ACC112 (cell line): ENCODE measurements around the gene CTDSPL2.
"Not testable (repeated sequence)": the region's sequence is repeated elsewhere in the genome, so short reads cannot be mapped to it uniquely, and the experiment has no call there.

Experiments
- H2AFZ ChIP-seq: fragments of 200-600 bp; sonication (generic); one replicate; pipeline ENCODE4 v1.6.0; 2017; ENCODE audit warnings: antibody characterized with exemption, low read length; ENCODE audit not compliant: unreplicated experiment
- H3K27ac ChIP-seq: fragments of 200-600 bp; sonication (generic); 2 replicates; pipeline ENCODE4 v1.5.1; 2014; ENCODE audit warnings: low read depth, mild to moderate bottlenecking, antibody characterized with exemption, low read length, moderate library complexity
- H3K27me3 ChIP-seq: fragments of 200-600 bp; sonication (generic); 2 replicates; pipeline ENCODE4 v1.6.1; 2014; ENCODE audit warnings: mild to moderate bottlenecking, antibody characterized with exemption, low read length, moderate library complexity, mixed read lengths; ENCODE audit not compliant: insufficient read depth
- H3K36me3 ChIP-seq: fragments of 200-600 bp; sonication (generic); 2 replicates; pipeline ENCODE4 v1.6.1; 2016; ENCODE audit warnings: mild to moderate bottlenecking, antibody characterized with exemption, low read length, moderate library complexity, mixed read lengths; ENCODE audit not compliant: insufficient read depth
- H3K4me1 ChIP-seq: fragments of 200-600 bp; sonication (generic); one replicate; pipeline ENCODE4 v1.6.1; 2016; ENCODE audit warnings: low read length, mixed read lengths; ENCODE audit not compliant: insufficient read depth, unreplicated experiment, control insufficient read depth
- H3K4me3 ChIP-seq: fragments of 200-600 bp; sonication (generic); 2 replicates; pipeline ENCODE4 v1.5.1; 2014; ENCODE audit warnings: mild to moderate bottlenecking, low read depth, low read length
- H3K79me2 ChIP-seq: fragments of 200-600 bp; sonication (generic); one replicate; pipeline ENCODE4 v1.6.0; 2016; ENCODE audit warnings: low read length; ENCODE audit not compliant: control insufficient read depth, unreplicated experiment, insufficient read depth

CTDSPL2 gene

DNA sequence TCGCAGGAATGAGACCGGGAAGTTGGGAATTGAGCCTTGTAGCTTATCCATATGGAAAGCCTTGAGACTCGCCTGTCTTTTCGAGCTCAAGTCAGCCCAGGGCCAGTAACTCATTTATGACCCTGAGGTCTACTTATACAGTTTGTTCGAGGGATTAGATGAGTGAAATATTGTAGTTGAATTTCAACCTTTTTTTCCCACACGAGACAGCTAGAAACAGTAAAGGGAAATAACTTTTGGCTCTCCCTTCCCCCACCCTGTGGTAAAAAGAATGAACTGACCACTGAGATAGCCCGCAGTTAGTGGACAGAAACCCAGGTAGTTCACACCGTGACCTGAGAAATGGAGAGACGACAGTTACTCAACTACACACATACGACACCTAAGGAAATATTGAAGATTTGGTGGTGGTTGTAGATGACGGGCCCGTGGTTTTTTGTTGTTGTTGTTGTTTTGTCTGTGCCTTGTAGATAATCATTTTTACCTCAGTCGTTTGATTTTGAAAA lies 110.4 kb downstream of the CTDSPL2 start:
- Histone ChIP-seq H3K27me3 (no peaks in the 10 kb centered on the region), H3K4me3 (peak overlapping the region; percentile 87), H3K27ac (peak overlapping the region; percentile 90), H3K36me3 (peaks cover 12% of the 10 kb centered on the region), H3K79me2 (peaks cover 67% of the 10 kb centered on the region), H3K4me1 (peaks cover 44% of the 10 kb centered on the region), H2AFZ (peak overlapping the region; percentile 67)

DNA sequence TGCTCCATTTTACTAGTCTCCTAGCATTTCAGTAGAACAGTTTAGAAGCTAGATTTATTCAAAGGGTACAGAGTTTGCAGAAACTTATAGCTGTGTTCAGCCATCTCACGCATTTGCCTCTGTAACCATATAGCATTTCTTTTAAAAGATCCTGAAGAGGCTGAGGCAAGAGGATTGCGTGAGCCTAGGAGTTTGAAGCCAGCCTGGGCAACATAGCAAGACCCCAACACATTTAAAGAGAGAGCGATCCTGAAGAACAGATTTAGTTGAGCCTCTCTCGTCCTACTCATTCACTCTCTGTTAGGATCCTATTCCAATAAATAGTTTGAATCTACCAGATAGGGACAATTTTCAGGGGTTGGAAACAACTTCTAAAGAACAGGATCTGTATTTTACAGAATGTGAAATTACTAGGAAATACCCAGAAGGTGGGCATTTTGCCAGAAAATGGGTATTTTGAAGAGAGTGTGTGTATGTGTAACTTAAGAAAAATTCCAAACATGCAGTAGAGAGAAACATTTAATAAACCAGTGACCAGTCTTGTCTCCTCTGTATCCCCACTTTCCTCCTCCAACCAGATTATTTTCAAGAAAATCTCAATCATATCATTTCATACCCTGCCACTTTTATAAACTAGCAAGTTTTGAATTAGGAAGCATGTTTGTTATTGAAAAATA lies 114.0 kb downstream of the CTDSPL2 start:
- H2AFZ ChIP-seq, result no peak overlapping the region
- H3K27ac ChIP-seq, result peak overlapping the region; percentile 34
- peak overlapping the region; percentile 28 for H3K4me3 ChIP-seq
- peaks cover 15% of the 10 kb centered on the region for H3K36me3 ChIP-seq
- H3K27me3 ChIP-seq, result no peaks in the 10 kb centered on the region
- peaks cover 80% of the 10 kb centered on the region for H3K79me2 ChIP-seq
- H3K4me1 ChIP-seq, result peaks cover 45% of the 10 kb centered on the region

- Histone ChIP-seq H3K4me1 (peaks cover 46% of the 10 kb centered on the region), H3K36me3 (peaks cover 15% of the 10 kb centered on the region), H3K27ac (no peak overlapping the region), H3K27me3 (no peaks in the 10 kb centered on the region), H3K4me3 (no peak overlapping the region), H3K79me2 (peaks cover 84% of the 10 kb centered on the region), H2AFZ (no peak overlapping the region)
Observed at GRCh38 chr15:44542596-44542995, 115.2 kb downstream of the CTDSPL2 start.

DNA sequence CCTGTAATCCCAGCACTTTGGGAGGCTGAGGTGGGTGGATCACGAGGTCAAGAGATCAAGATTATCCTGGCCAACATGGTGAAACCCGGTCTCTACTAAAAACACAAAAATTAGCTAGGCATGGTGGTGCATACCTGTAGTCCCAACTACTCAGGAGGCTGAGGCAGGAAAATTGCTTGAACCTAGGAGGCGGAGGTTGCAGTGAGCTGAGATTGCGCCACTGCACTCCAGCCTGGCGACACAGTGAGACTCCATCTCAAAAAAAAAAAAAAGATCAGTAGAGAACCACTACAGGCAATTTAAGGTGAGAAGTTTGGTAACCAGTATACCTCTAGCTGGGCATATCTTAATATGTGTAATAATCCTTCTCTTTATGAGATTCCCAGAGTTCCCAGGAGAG lies 117.3 kb downstream of the CTDSPL2 start:
- Histone ChIP-seq H3K79me2 (peaks cover 85% of the 10 kb centered on the region), H3K36me3 (peaks cover 15% of the 10 kb centered on the region), H3K4me1 (peaks cover 42% of the 10 kb centered on the region)
- H3K27ac ChIP-seq, H2AFZ ChIP-seq, H3K4me3 ChIP-seq, H3K27me3 ChIP-seq: not testable (repeated sequence)

DNA sequence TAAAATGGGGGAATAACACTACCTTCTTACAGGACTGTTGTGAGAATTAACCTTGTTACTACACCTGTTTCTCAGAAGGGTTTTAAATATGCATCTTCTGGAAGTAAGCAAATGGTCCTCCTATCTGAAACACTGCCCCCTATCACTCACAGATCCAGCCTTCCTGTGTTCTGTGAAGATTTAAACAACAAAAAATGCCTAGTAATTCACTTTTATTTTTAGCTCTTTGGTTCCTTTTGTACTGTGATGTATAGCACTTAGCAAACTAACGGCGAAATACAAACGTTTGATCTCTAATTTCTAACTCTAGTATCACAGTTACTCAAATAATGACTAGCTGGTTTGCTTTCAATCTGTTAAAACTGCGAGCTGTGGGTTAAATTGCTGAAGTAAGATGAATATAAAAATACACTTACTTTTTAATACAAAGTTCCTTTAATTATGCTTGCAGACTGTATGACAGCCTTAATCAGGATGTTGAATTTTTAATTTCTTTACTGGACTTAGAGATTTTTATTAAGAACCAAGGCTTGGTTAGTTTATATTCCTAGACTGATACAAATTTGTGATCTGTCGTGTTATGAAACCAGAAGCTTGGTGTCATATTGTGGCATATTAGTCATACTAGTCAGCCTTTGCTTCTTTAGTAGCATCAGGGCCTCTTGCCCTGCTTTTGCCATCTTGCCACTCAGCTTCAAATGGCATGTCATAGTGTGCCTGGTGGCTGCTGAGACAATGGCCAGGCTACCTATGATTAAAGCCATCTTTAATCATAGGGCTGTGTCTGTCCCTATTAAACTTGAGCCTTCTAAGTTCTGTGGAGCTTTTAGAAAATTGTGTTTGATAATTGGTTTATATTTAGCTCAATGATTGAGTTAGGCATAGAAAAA lies 118.7 kb downstream of the CTDSPL2 start:
- H3K27me3 ChIP-seq, result no peaks in the 10 kb centered on the region
- H3K27ac ChIP-seq, result peak overlapping the region; percentile 48
- H3K4me1 ChIP-seq, result peaks cover 38% of the 10 kb centered on the region
- peaks cover 14% of the 10 kb centered on the region for H3K36me3 ChIP-seq
- H3K79me2 ChIP-seq, result peaks cover 86% of the 10 kb centered on the region
- no peak overlapping the region for H3K4me3 ChIP-seq
- H2AFZ ChIP-seq, result no peak overlapping the region

- H3K4me3 ChIP-seq, H2AFZ ChIP-seq, H3K27me3 ChIP-seq, H3K27ac ChIP-seq: not testable (repeated sequence)
- peaks cover 17% of the 10 kb centered on the region for H3K36me3 ChIP-seq
- H3K4me1 ChIP-seq, result peaks cover 17% of the 10 kb centered on the region
- H3K79me2 ChIP-seq, result peaks cover 69% of the 10 kb centered on the region
Observed at GRCh38 chr15:44549152-44549551, 121.7 kb downstream of the CTDSPL2 start.

GRCh38 chr15:44550256-44550655 lies 122.8 kb downstream of the CTDSPL2 start:
- H2AFZ ChIP-seq, result no peak overlapping the region
- H3K36me3 ChIP-seq, result peaks cover 27% of the 10 kb centered on the region
- no peak overlapping the region for H3K4me3 ChIP-seq
- peaks cover 15% of the 10 kb centered on the region for H3K4me1 ChIP-seq
- 0 out of 2 replicates have a peak overlapping the region, but pooled peaks have one; percentile 9 for H3K27ac ChIP-seq
- no peaks in the 10 kb centered on the region for H3K27me3 ChIP-seq
- peaks cover 63% of the 10 kb centered on the region for H3K79me2 ChIP-seq

GRCh38 chr15:44550734-44551133 lies 123.3 kb downstream of the CTDSPL2 start:
- Histone ChIP-seq H3K79me2 (peaks cover 62% of the 10 kb centered on the region), H2AFZ (no peak overlapping the region), H3K4me1 (peaks cover 13% of the 10 kb centered on the region), H3K27me3 (no peaks in the 10 kb centered on the region), H3K27ac (no peak overlapping the region), H3K36me3 (peaks cover 30% of the 10 kb centered on the region), H3K4me3 (no peak overlapping the region)

GRCh38 chr15:44554934-44555723 lies 127.7 kb downstream of the CTDSPL2 start:
- H3K27ac ChIP-seq, result no peak overlapping the region
- no peak overlapping the region for H2AFZ ChIP-seq
- peaks cover 52% of the 10 kb centered on the region for H3K36me3 ChIP-seq
- no peaks in the 10 kb centered on the region for H3K27me3 ChIP-seq
- H3K79me2 ChIP-seq, result peaks cover 29% of the 10 kb centered on the region
- peaks cover 1% of the 10 kb centered on the region for H3K4me1 ChIP-seq
- H3K4me3 ChIP-seq, result no peak overlapping the region

DNA sequence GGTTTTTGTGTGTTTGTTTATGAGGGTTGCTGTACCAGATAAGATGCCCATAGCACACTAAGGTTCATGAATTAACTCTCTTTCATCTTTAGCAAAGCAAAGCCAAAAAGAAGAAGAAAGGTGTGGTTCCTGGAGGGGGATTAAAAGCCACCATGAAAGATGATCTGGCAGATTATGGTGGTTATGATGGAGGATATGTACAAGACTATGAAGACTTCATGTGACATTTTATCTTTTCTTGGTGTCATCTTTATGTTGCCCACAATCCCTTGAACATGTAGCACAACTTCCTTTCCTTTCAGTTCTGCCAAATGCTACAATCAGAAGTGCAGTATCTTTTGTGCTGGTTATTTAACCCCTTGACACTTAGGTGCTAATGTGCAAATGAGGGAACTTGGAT lies 133.5 kb downstream of the CTDSPL2 start:
- H3K79me2 ChIP-seq, H3K27ac ChIP-seq, H3K4me1 ChIP-seq, H3K27me3 ChIP-seq, H3K4me3 ChIP-seq, H2AFZ ChIP-seq: not testable (repeated sequence)
- H3K36me3 ChIP-seq, result peaks cover 53% of the 10 kb centered on the region
